ENCODE measurements around the gene VPS13D.

The VPS13D gene

GRCh38 chr1:12269351-12269750 lies 39.5 kb downstream of the VPS13D start:
- in situ Hi-C loops (cut with MboI; ENCODE audit: low sequenced_read_pairs, unreplicated experiment): no loop called here
- no peak for TF ChIP-seq CTCF (IDR thresholded peaks at IDR 0.05; ENCODE audit: borderline replicate concordance, control extremely low read depth, extremely low read depth, insufficient read depth, missing control alignments)
- no peak for DNase-seq (ENCODE audit: low spot score)

- no peak for TF ChIP-seq CTCF (IDR thresholded peaks at IDR 0.05; ENCODE audit: borderline replicate concordance, control extremely low read depth, extremely low read depth, insufficient read depth, missing control alignments)
- no peak for DNase-seq (ENCODE audit: low spot score)
- in situ Hi-C loops (cut with MboI; ENCODE audit: low sequenced_read_pairs, unreplicated experiment): no loop called here
These were observed 41.2 kb downstream of the VPS13D start for GRCh38 chr1:12271033-12271432.

- no peak for DNase-seq (ENCODE audit: low spot score)
- TF ChIP-seq CTCF (IDR thresholded peaks at IDR 0.05; ENCODE audit: borderline replicate concordance, control extremely low read depth, extremely low read depth, insufficient read depth, missing control alignments): no peak
- in situ Hi-C loops (cut with MboI; ENCODE audit: low sequenced_read_pairs, unreplicated experiment): no loop called here
These were observed 42.9 kb downstream of the VPS13D start for GRCh38 chr1:12272770-12273169.

- in situ Hi-C loops (cut with MboI; ENCODE audit: low sequenced_read_pairs, unreplicated experiment): no loop called here
- TF ChIP-seq CTCF (IDR thresholded peaks at IDR 0.05; ENCODE audit: borderline replicate concordance, control extremely low read depth, extremely low read depth, insufficient read depth, missing control alignments): peak; percentile 52
- DNase-seq (ENCODE audit: low spot score): peak; percentile 34
These were observed 45.5 kb downstream of the VPS13D start for GRCh38 chr1:12275370-12275769.

- in situ Hi-C loops (cut with MboI; ENCODE audit: low sequenced_read_pairs, unreplicated experiment): no loop called here
- no peak for TF ChIP-seq CTCF (IDR thresholded peaks at IDR 0.05; ENCODE audit: borderline replicate concordance, control extremely low read depth, extremely low read depth, insufficient read depth, missing control alignments)
- DNase-seq (ENCODE audit: low spot score): no peak
These were observed 46.4 kb downstream of the VPS13D start for GRCh38 chr1:12276225-12276624.

- no peak for TF ChIP-seq CTCF (IDR thresholded peaks at IDR 0.05; ENCODE audit: borderline replicate concordance, control extremely low read depth, extremely low read depth, insufficient read depth, missing control alignments)
- no peak for DNase-seq (ENCODE audit: low spot score)
- in situ Hi-C loops (cut with MboI; ENCODE audit: low sequenced_read_pairs, unreplicated experiment): no loop called here
These were observed 49.2 kb downstream of the VPS13D start for GRCh38 chr1:12279003-12279402.

All from GM13976 (cell line).